Activated naive CD4-positive, alpha-beta T cell (primary cell): ENCODE data around the gene KRTAP10-1.
"Not testable (repeated sequence)": the region's sequence is repeated elsewhere in the genome, so short reads cannot be mapped to it uniquely, and the experiment has no call there.

Experiments
- DNase-seq, 4 experiments: peaks; one replicate each; lab custom pipeline; 2025; lab: John Stamatoyannopoulos, UW

Gene KRTAP10-1

GRCh38 chr21:44539991-44540666, at the start of gene KRTAP10-1:
Gene KRTAP10-1 (minus strand): TSS chr21:44540195. CDS start chr21:44540150, 45 bp downstream.
- DNase-seq, result no peak

GRCh38 chr21:44589094-44589493, 49.1 kb upstream of the KRTAP10-1 start:
- no peak for DNase-seq

GRCh38 chr21:44585892-44586291, 45.9 kb upstream of the KRTAP10-1 start:
- DNase-seq, result no peak

- no peak for DNase-seq
These were observed 43.8 kb upstream of the KRTAP10-1 start for GRCh38 chr21:44583800-44584147.

- DNase-seq, result no peak
These were observed 43.2 kb upstream of the KRTAP10-1 start for GRCh38 chr21:44583089-44583799.

GRCh38 chr21:44582055-44582454, 42.1 kb upstream of the KRTAP10-1 start:
- no peak for DNase-seq

GRCh38 chr21:44581158-44581557, 41.2 kb upstream of the KRTAP10-1 start:
- no peak for DNase-seq

GRCh38 chr21:44580231-44580821, 40.3 kb upstream of the KRTAP10-1 start, which contains the start of gene KRTAP10-5:
Gene KRTAP10-5 (minus strand): TSS chr21:44580604. CDS start chr21:44580578, 26 bp downstream.
- not testable (repeated sequence) for DNase-seq

- no peak for DNase-seq
These were observed 39.8 kb upstream of the KRTAP10-1 start for GRCh38 chr21:44579833-44580144.

GRCh38 chr21:44579056-44579832, 39.2 kb upstream of the KRTAP10-1 start:
- DNase-seq, result no peak

GRCh38 chr21:44578371-44579055, 38.5 kb upstream of the KRTAP10-1 start:
- no peak for DNase-seq

- no peak for DNase-seq
These were observed 36.0 kb upstream of the KRTAP10-1 start for GRCh38 chr21:44576025-44576420.

GRCh38 chr21:44575307-44576024, 35.5 kb upstream of the KRTAP10-1 start:
- no peak for DNase-seq

- no peak for DNase-seq
These were observed 34.7 kb upstream of the KRTAP10-1 start for GRCh38 chr21:44574457-44575306.

GRCh38 chr21:44573630-44574456, 33.8 kb upstream of the KRTAP10-1 start, which contains the start of gene KRTAP10-4:
Gene KRTAP10-4 (plus strand): TSS chr21:44573729. CDS start chr21:44573759, 30 bp downstream.
- DNase-seq, result not testable (repeated sequence)

GRCh38 chr21:44572959-44573583, 33.1 kb upstream of the KRTAP10-1 start:
- DNase-seq, result no peak

- no peak for DNase-seq
These were observed 32.1 kb upstream of the KRTAP10-1 start for GRCh38 chr21:44571844-44572782.

- no peak for DNase-seq
These were observed 31.3 kb upstream of the KRTAP10-1 start for GRCh38 chr21:44571296-44571695.
